ENCODE measurements around the gene HSD3B2.

Gene HSD3B2

DNA sequence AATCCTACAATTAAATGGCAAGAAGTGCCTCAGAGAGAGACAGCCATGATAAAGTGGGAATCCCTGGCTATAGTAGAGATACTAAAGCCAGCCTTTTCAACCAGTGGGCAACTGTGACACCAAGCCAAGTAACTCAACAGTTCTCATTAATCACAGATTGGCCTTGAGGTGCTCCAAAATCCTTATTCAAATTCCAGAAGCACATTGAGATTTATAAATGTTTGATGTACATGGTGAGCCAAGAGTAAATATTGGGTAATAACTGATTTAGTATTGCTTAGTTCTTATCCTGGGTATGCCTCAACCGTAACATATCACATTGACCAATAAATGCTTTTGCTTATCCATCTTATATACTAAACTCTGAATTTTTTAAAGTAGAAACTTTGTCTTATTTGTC lies 29.3 kb upstream of the HSD3B2 start:
- H3K4me3 ChIP-seq (ENCODE audit: low read depth in 1 of 2, low read length in 1 of 2) = no peak overlapping the region
- H3K36me3 ChIP-seq = no peaks in the 10 kb centered on the region
- H3K4me1 ChIP-seq (ENCODE audit: control insufficient read depth in 1 of 2, insufficient read depth in 1 of 2, low read depth in 1 of 2, low read length in 1 of 2) = no peaks in the 10 kb centered on the region
- no peaks in the 10 kb centered on the region for H3K27me3 ChIP-seq
- TF ChIP-seq, protein P1, sequence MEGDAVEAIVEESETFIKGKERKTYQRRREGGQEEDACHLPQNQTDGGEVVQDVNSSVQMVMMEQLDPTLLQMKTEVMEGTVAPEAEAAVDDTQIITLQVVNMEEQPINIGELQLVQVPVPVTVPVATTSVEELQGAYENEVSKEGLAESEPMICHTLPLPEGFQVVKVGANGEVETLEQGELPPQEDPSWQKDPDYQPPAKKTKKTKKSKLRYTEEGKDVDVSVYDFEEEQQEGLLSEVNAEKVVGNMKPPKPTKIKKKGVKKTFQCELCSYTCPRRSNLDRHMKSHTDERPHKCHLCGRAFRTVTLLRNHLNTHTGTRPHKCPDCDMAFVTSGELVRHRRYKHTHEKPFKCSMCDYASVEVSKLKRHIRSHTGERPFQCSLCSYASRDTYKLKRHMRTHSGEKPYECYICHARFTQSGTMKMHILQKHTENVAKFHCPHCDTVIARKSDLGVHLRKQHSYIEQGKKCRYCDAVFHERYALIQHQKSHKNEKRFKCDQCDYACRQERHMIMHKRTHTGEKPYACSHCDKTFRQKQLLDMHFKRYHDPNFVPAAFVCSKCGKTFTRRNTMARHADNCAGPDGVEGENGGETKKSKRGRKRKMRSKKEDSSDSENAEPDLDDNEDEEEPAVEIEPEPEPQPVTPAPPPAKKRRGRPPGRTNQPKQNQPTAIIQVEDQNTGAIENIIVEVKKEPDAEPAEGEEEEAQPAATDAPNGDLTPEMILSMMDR (IDR thresholded peaks at IDR 0.05) = no peak
- no peaks in the 10 kb centered on the region for H3K9me3 ChIP-seq
- H3K27ac ChIP-seq = no peak overlapping the region

GRCh38 chr1:119387858-119388257 lies 27.1 kb upstream of the HSD3B2 start:
- H3K27ac ChIP-seq = no peak overlapping the region
- H3K4me3 ChIP-seq (ENCODE audit: low read depth in 1 of 2, low read length in 1 of 2) = no peak overlapping the region
- no peaks in the 10 kb centered on the region for H3K9me3 ChIP-seq
- no peaks in the 10 kb centered on the region for H3K27me3 ChIP-seq
- H3K36me3 ChIP-seq = no peaks in the 10 kb centered on the region
- H3K4me1 ChIP-seq (ENCODE audit: control insufficient read depth in 1 of 2, insufficient read depth in 1 of 2, low read depth in 1 of 2, low read length in 1 of 2) = no peaks in the 10 kb centered on the region
- TF ChIP-seq, protein P1 (IDR thresholded peaks at IDR 0.05) = no peak

GRCh38 chr1:119388450-119388849 lies 26.5 kb upstream of the HSD3B2 start:
- Histone ChIP-seq H3K27me3 (no peaks in the 10 kb centered on the region), H3K4me3 (ENCODE audit: low read depth in 1 of 2, low read length in 1 of 2) (no peak overlapping the region), H3K36me3 (no peaks in the 10 kb centered on the region), H3K27ac (no peak overlapping the region), H3K4me1 (ENCODE audit: control insufficient read depth in 1 of 2, insufficient read depth in 1 of 2, low read depth in 1 of 2, low read length in 1 of 2) (no peaks in the 10 kb centered on the region), H3K9me3 (no peaks in the 10 kb centered on the region)
- TF ChIP-seq, protein P1 (IDR thresholded peaks at IDR 0.05) = no peak

- Histone ChIP-seq H3K27ac (no peak overlapping the region), H3K4me1 (ENCODE audit: control insufficient read depth in 1 of 2, insufficient read depth in 1 of 2, low read depth in 1 of 2, low read length in 1 of 2) (no peaks in the 10 kb centered on the region), H3K36me3 (no peaks in the 10 kb centered on the region), H3K4me3 (ENCODE audit: low read depth in 1 of 2, low read length in 1 of 2) (no peak overlapping the region), H3K27me3 (no peaks in the 10 kb centered on the region), H3K9me3 (no peaks in the 10 kb centered on the region)
- TF ChIP-seq, protein P1 (IDR thresholded peaks at IDR 0.05) = no peak
Measured at GRCh38 chr1:119390526-119390925, 24.4 kb upstream of the HSD3B2 start.

- no peak overlapping the region for H3K27ac ChIP-seq
- H3K4me1 ChIP-seq (ENCODE audit: control insufficient read depth in 1 of 2, insufficient read depth in 1 of 2, low read depth in 1 of 2, low read length in 1 of 2) = no peaks in the 10 kb centered on the region
- TF ChIP-seq, protein P1 (IDR thresholded peaks at IDR 0.05) = no peak
- H3K9me3 ChIP-seq = no peaks in the 10 kb centered on the region
- H3K4me3 ChIP-seq (ENCODE audit: low read depth in 1 of 2, low read length in 1 of 2) = no peak overlapping the region
- no peaks in the 10 kb centered on the region for H3K36me3 ChIP-seq
- H3K27me3 ChIP-seq = no peaks in the 10 kb centered on the region
Measured at GRCh38 chr1:119391749-119392148, 23.2 kb upstream of the HSD3B2 start.

DNA sequence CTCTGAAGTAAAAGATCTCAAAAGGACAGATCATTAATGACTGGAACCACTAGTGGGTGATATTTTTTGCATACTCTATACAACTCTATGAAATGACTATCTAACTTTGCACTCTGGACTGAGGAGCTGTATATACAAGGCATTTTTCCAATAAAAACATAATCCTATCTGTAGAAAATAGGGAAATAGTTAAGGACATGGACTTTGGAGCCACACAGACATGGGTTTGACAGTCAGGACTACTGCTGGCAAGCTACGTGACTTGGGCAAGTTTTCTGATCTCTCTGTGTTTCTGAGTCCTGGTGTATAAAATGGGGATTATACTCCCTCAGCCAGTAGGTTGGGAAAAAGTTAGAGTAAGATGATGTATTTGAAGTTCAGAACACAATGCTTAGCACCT lies 20.9 kb upstream of the HSD3B2 start:
- TF ChIP-seq, protein P1 (IDR thresholded peaks at IDR 0.05) = no peak
- Histone ChIP-seq H3K4me3 (ENCODE audit: low read depth in 1 of 2, low read length in 1 of 2) (no peak overlapping the region), H3K27ac (no peak overlapping the region), H3K9me3 (no peaks in the 10 kb centered on the region), H3K36me3 (no peaks in the 10 kb centered on the region), H3K4me1 (ENCODE audit: control insufficient read depth in 1 of 2, insufficient read depth in 1 of 2, low read depth in 1 of 2, low read length in 1 of 2) (no peaks in the 10 kb centered on the region), H3K27me3 (no peaks in the 10 kb centered on the region)

Data from neutrophil (primary cell).